SU-DHL-6 (cell line): ENCODE data around the gene COMMD6.

Experiments used
- H2AFZ ChIP-seq: fragments of 200-600 bp; sonication (generic); 2 replicates; pipeline ENCODE4 v1.6.1; 2014; ENCODE audit warnings: low read depth, mild to moderate bottlenecking, moderate library complexity, mixed read lengths, antibody characterized with exemption, low read length; ENCODE audit not compliant: severe bottlenecking
- H3F3A ChIP-seq: fragments of 200-600 bp; shearing (Covaris generic); 2 replicates; pipeline ENCODE4 v1.6.0; 2016; ENCODE audit warnings: antibody characterized with exemption, mild to moderate bottlenecking; ENCODE audit not compliant: insufficient read depth
- H3K27ac ChIP-seq: fragments of 200-600 bp; sonication (generic); 2 replicates; pipeline ENCODE4 v1.5.1; 2016; ENCODE audit warnings: low read depth, mild to moderate bottlenecking, low read length, moderate library complexity, mixed read lengths
- H3K27me3 ChIP-seq: fragments of 200-600 bp; sonication (generic), shearing (Covaris generic); 2 replicates; pipeline ENCODE4 v1.6.0; 2014; ENCODE audit warnings: mild to moderate bottlenecking, low read length
- H3K36me3 ChIP-seq: fragments of 200-600 bp; sonication (generic); 2 replicates; pipeline ENCODE4 v1.6.1; 2014; ENCODE audit warnings: mild to moderate bottlenecking, low read length, mixed read lengths
- H3K4me2 ChIP-seq: fragments of 300-600, 200-600 bp; shearing (Covaris generic), sonication (generic); 2 replicates; pipeline ENCODE4 v1.6.0; 2014; ENCODE audit warnings: low read length, low read depth, mild to moderate bottlenecking; ENCODE audit not compliant: poor library complexity, severe bottlenecking
- H3K4me3 ChIP-seq: fragments of 200-600 bp; sonication (generic); 2 replicates; pipeline ENCODE4 v1.5.1; 2014; ENCODE audit warnings: antibody characterized with exemption, low read length, mild to moderate bottlenecking, mixed read lengths; ENCODE audit not compliant: insufficient read depth, poor library complexity, severe bottlenecking
- H3K79me2 ChIP-seq: fragments of 200-600 bp; sonication (generic); 2 replicates; pipeline ENCODE4 v1.6.1; 2014; ENCODE audit warnings: mild to moderate bottlenecking, low read length, moderate library complexity; ENCODE audit not compliant: insufficient read depth
- H3K9ac ChIP-seq: fragments of 200-600 bp; sonication (generic); 2 replicates; pipeline ENCODE4 v1.7.0; 2014; ENCODE audit warnings: mild to moderate bottlenecking, low read length
- H3K9me2 ChIP-seq: fragments of 200-600 bp; sonication (generic); replicated peaks from 2 replicates; pipeline ENCODE4 v1.6.1; 2014; ENCODE audit warnings: low read length; ENCODE audit not compliant: insufficient read depth
- H3K9me3 ChIP-seq: fragments of 200-600 bp; sonication (generic); 2 replicates; pipeline ENCODE4 v1.6.1; 2014; ENCODE audit warnings: low read length, mixed read lengths; ENCODE audit not compliant: insufficient read depth
- H4K20me1 ChIP-seq: fragments of 200-600 bp; sonication (generic); 2 replicates; pipeline ENCODE4 v1.6.1; 2014; ENCODE audit warnings: low read depth, mild to moderate bottlenecking, antibody characterized with exemption, low read length, moderate library complexity, mixed read lengths
- CTCF ChIP-seq: fragments of 200-600 bp; sonication (generic); IDR thresholded peaks from one replicate; pipeline ENCODE4 v1.5.1; 2017; ENCODE audit warnings: antibody characterized with exemption, mild to moderate bottlenecking, low read length, moderate library complexity; ENCODE audit not compliant: insufficient read depth, poor library complexity, severe bottlenecking
- EZH2phosphoT487 ChIP-seq: fragments of 200-600 bp; sonication (generic), shearing (Covaris generic); conservative IDR thresholded peaks from 2 replicates; pipeline ENCODE4 v1.6.1; 2018; ENCODE audit warnings: mild to moderate bottlenecking, antibody characterized with exemption, low read length, moderate library complexity, mixed read lengths

The COMMD6 gene

DNA sequence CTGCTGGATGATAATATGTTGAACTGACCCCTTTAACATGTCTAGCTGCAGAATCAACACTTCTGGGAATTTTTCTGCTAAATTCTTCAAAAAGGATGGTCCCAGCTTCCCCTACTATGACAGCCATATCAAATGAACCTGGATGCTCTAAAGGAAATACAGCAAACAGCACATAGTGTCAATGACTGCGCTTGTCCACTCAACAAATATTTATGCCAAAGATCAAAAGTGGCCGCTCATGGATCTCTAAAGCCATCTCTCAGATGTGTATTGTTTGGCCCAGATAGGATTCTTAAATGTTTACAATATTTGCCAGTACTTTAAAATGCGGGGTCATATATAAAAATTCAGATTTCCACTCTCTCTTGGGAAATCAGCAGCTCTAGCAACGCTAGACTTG lies 59.0 kb downstream of the COMMD6 start:
- Histone ChIP-seq H3K4me2 (no peak overlapping the region), H3F3A (0 out of 2 replicates have a peak, but pooled peaks cover 5% of the 10 kb centered on the region), H3K9me3 (no peaks in the 10 kb centered on the region), H4K20me1 (0 out of 2 replicates have a peak, but pooled peaks cover 4% of the 10 kb centered on the region), H3K9me2 (no peaks in the 10 kb centered on the region), H3K27me3 (no peaks in the 10 kb centered on the region; the same call in 1 of the 2 replicates), H3K79me2 (no peaks in the 10 kb centered on the region), H3K36me3 (no peaks in the 10 kb centered on the region), H3K4me3 (no peak overlapping the region), H2AFZ (no peak overlapping the region), H3K27ac (no peak overlapping the region), H3K9ac (no peak overlapping the region)
- TF ChIP-seq EZH2phosphoT487 (no peak), CTCF (no peak)
